GM18507 (cell line): ENCODE measurements around the gene UGGT1.

Source experiments
- DNase-seq: peaks from one replicate; pipeline ENCODE4 v3.0.0; 2011; ENCODE audit warnings: low read depth; ENCODE audit not compliant: insufficient read length; ENCODE audit errors: extremely low spot score
- FAIRE-seq: peaks from 2 replicates; lab custom pipeline; 2011; peaks lifted over from hg19 to GRCh38; lab: Jason Lieb, UNC

Gene UGGT1

GRCh38 chr2:128105072-128105471 is 14.1 kb downstream of the UGGT1 start:
- DNase-seq: no peak
- FAIRE-seq: no peak

- FAIRE-seq (no peak), DNase-seq (no peak)
These were observed 17.2 kb downstream of the UGGT1 start for GRCh38 chr2:128108166-128108565.

- DNase-seq: no peak
- no peak for FAIRE-seq
These were observed 18.2 kb downstream of the UGGT1 start for GRCh38 chr2:128109243-128109642.

- FAIRE-seq (no peak), DNase-seq (no peak)
These were observed 25.1 kb downstream of the UGGT1 start for GRCh38 chr2:128115921-128116623.

- FAIRE-seq (no peak), DNase-seq (no peak)
These were observed 43.6 kb downstream of the UGGT1 start for GRCh38 chr2:128134573-128134972.

- FAIRE-seq (no peak), DNase-seq (no peak)
These were observed 46.2 kb downstream of the UGGT1 start for GRCh38 chr2:128137094-128137616.

GRCh38 chr2:128139624-128140023 is 48.6 kb downstream of the UGGT1 start:
- FAIRE-seq: no peak
- no peak for DNase-seq

GRCh38 chr2:128145651-128146050 is 54.7 kb downstream of the UGGT1 start:
- no peak for DNase-seq

GRCh38 chr2:128153786-128154185 is 62.8 kb downstream of the UGGT1 start:
- FAIRE-seq: no peak
- DNase-seq: no peak

More at GRCh38 chr2:128145651-128146050, 54.7 kb downstream of the UGGT1 start:
- no peak for FAIRE-seq

GRCh38 chr2:128154225-128154624 is 63.2 kb downstream of the UGGT1 start:
- FAIRE-seq: no peak
- DNase-seq: no peak

GRCh38 chr2:128155970-128156369 is 65.0 kb downstream of the UGGT1 start:
- DNase-seq (no peak), FAIRE-seq (no peak)

GRCh38 chr2:128156812-128157211 is 65.8 kb downstream of the UGGT1 start:
- FAIRE-seq: no peak
- no peak for DNase-seq

GRCh38 chr2:128157644-128158043 is 66.6 kb downstream of the UGGT1 start:
- no peak for FAIRE-seq
- DNase-seq: no peak

GRCh38 chr2:128158176-128158575 is 67.2 kb downstream of the UGGT1 start:
- FAIRE-seq (no peak), DNase-seq (no peak)

- no peak for FAIRE-seq
These were observed 68.4 kb downstream of the UGGT1 start for GRCh38 chr2:128159437-128159836.

GRCh38 chr2:128160616-128161275 is 69.7 kb downstream of the UGGT1 start:
- no peak for FAIRE-seq
- DNase-seq: no peak

More at GRCh38 chr2:128159437-128159836, 68.4 kb downstream of the UGGT1 start:
- no peak for DNase-seq

GRCh38 chr2:128162266-128162665 is 71.3 kb downstream of the UGGT1 start:
- no peak for DNase-seq
- FAIRE-seq: no peak

- no peak for DNase-seq
- no peak for FAIRE-seq
These were observed 73.3 kb downstream of the UGGT1 start for GRCh38 chr2:128164311-128164710.

- no peak for DNase-seq
These were observed 75.8 kb downstream of the UGGT1 start for GRCh38 chr2:128166746-128167353.

GRCh38 chr2:128169094-128169493 is 78.1 kb downstream of the UGGT1 start:
- no peak for DNase-seq
- FAIRE-seq: no peak

More at GRCh38 chr2:128166746-128167353, 75.8 kb downstream of the UGGT1 start:
- no peak for FAIRE-seq
